ENCODE measurements around the gene OR52J3.

Gene OR52J3

GRCh38 chr11:5092821-5093585, 46.7 kb downstream of the OR52J3 start:
- DNase-seq (ENCODE audit: low read depth in 4 of 4, low spot score in 1 of 4) = no peak

GRCh38 chr11:5096011-5096410, 49.7 kb downstream of the OR52J3 start:
- DNase-seq (ENCODE audit: low read depth in 4 of 4, low spot score in 1 of 4) = no peak

Data from stimulated activated CD4-positive, alpha-beta T cell treated with anti-CD3 and anti-CD28 coated beads, Interleukin-1b, Interleukin-23, amount 100 ng/mL, for 24 hours (primary cell).